ENCODE results near the gene MYLK2.

DNA sequence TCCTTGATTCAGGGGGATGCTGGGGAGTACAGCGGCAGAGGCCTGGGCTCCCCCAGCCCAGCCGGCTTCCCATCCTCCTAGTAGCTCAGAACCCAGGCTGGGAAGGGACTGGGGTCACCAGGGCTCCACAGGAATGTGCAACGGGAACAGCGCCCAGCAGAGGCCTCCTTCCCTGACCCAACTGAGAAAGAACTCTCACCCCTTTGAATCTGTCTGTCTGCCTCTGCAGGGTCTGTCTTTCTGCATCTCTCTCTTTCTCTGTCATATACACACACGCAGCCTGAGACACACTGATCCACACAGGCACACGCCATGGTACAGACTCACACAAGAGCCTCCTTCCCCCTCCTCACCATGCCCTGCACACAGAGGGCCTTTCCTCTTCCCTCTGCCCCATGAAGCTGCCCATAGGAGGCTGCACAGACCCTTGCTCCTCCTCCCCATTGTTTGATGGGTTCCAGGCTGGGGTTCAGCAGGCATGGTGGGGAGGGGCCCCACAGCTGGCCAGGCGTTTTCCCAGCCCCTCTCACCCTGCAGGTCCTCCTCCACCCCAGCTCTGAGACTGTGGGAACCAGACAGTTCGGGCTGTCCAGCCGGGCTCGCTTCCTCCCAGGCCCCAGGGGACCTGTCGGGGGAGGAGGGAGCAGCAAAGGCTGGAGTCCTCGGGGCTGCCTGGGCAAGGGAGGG is 23.5 kb downstream of the MYLK2 start:
- TF ChIP-seq, protein P1, sequence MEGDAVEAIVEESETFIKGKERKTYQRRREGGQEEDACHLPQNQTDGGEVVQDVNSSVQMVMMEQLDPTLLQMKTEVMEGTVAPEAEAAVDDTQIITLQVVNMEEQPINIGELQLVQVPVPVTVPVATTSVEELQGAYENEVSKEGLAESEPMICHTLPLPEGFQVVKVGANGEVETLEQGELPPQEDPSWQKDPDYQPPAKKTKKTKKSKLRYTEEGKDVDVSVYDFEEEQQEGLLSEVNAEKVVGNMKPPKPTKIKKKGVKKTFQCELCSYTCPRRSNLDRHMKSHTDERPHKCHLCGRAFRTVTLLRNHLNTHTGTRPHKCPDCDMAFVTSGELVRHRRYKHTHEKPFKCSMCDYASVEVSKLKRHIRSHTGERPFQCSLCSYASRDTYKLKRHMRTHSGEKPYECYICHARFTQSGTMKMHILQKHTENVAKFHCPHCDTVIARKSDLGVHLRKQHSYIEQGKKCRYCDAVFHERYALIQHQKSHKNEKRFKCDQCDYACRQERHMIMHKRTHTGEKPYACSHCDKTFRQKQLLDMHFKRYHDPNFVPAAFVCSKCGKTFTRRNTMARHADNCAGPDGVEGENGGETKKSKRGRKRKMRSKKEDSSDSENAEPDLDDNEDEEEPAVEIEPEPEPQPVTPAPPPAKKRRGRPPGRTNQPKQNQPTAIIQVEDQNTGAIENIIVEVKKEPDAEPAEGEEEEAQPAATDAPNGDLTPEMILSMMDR (conservative IDR thresholded peaks at IDR 0.05) = no peak
- no peak for TF ChIP-seq ZFX (IDR thresholded peaks at IDR 0.05)
